RWPE1 (cell line): ENCODE data around the gene RAPGEF5.

Source experiments
- CTCF ChIA-PET: fragments of 350-600 bp; sonication (Branson Sonifier 250); formaldehyde crosslinking; extraction: SDS; loops from one replicate; lab custom pipeline; 2021; lab: Yijun Ruan, JAX
- POLR2A ChIA-PET: fragments of 400-600 bp; formaldehyde crosslinking; extraction: SDS; loops from one replicate; lab custom pipeline; 2020; ENCODE audit warnings: antibody characterized with exemption; ENCODE audit not compliant: low non-redundant PET; lab: Yijun Ruan, JAX
- DNase-seq: peaks from one replicate; pipeline ENCODE4 v3.0.0; 2012; ENCODE audit warnings: low spot score
- H3K27ac ChIP-seq: fragments of 450-650 bp; 2 replicates; pipeline ENCODE4 v1.5.1; 2017
- CTCF ChIP-seq: fragments of 450-650 bp; conservative IDR thresholded peaks from 2 replicates; pipeline ENCODE4 v1.5.1; 2017; ENCODE audit warnings: low read depth, mild to moderate bottlenecking

RAPGEF5 gene

GRCh38 chr7:22385326-22385725 is 28.4 kb upstream of the RAPGEF5 start:
- H3K27ac ChIP-seq: no peak overlapping the region
- no peak for TF ChIP-seq CTCF
- no peak for DNase-seq
- POLR2A ChIA-PET: no interaction called here
- CTCF ChIA-PET: no interaction called here

- TF ChIP-seq CTCF: no peak
- CTCF ChIA-PET: no interaction called here
- DNase-seq: no peak
- no peak overlapping the region for H3K27ac ChIP-seq
- POLR2A ChIA-PET: no interaction called here
These were observed 23.4 kb upstream of the RAPGEF5 start for GRCh38 chr7:22380333-22380732.

- ChIA-PET CTCF (no interaction called here), POLR2A (no interaction called here)
- TF ChIP-seq CTCF: no peak
- H3K27ac ChIP-seq: no peak overlapping the region
- DNase-seq: no peak
These were observed 21.4 kb upstream of the RAPGEF5 start for GRCh38 chr7:22378199-22378980.

GRCh38 chr7:22377703-22378102 is 20.7 kb upstream of the RAPGEF5 start:
- no peak for DNase-seq
- TF ChIP-seq CTCF: no peak
- POLR2A ChIA-PET: no interaction called here
- H3K27ac ChIP-seq: no peak overlapping the region
- CTCF ChIA-PET: no interaction called here

GRCh38 chr7:22375359-22376048 is 18.6 kb upstream of the RAPGEF5 start:
- no peak for DNase-seq
- ChIA-PET CTCF (interaction anchor here (0.6 kb wide), 1 partner anchor 361 kb away, joined by 3 read pairs; no protein-coding TSS in a partner anchor), POLR2A (interaction anchor here (1.8 kb wide), 1 partner anchor 19 kb away, joined by 4 read pairs; no protein-coding TSS in a partner anchor)
- no peak overlapping the region for H3K27ac ChIP-seq
- TF ChIP-seq CTCF: no peak

GRCh38 chr7:22373911-22374310 is 17.0 kb upstream of the RAPGEF5 start:
- ChIA-PET CTCF (interaction anchor here (1.0 kb wide), 1 partner anchor 11 kb away, joined by 7 read pairs; no protein-coding TSS in a partner anchor), POLR2A (no interaction called here)
- H3K27ac ChIP-seq: no peak overlapping the region
- TF ChIP-seq CTCF: no peak
- no peak for DNase-seq
